ENCODE results near the gene COBLL1. TPM values are rescaled to one million over a fixed set of nuclear protein-coding genes. Genes with fewer than 3 reads are reported as not detected.
"Not testable (repeated sequence)": the region's sequence is repeated elsewhere in the genome, so short reads cannot be mapped to it uniquely, and the experiment has no call there.

COBLL1 gene
- total RNA-seq, 3 donors from 2014 or later, result 19.5 to 30.0 (median 26.1) TPM

GRCh38 chr2:164860694-164861042 lies 19.0 kb upstream of the COBLL1 start:
- Histone ChIP-seq H3K36me3 (ENCODE audit: low read depth) (no peaks in the 10 kb centered on the region), H3K9me3 (no peaks in the 10 kb centered on the region), H3K4me3 (no peak overlapping the region), H3K4me1 (ENCODE audit: low read depth) (no peaks in the 10 kb centered on the region)
- no peak for DNase-seq
- intact Hi-C loops (cut with DNase I, micrococcal nuclease), result no loop called here
- no peak for ATAC-seq
- TF ChIP-seq CTCF (IDR thresholded peaks at IDR 0.05), result no peak

- ATAC-seq; H3K9me3 ChIP-seq; H3K4me1 ChIP-seq (ENCODE audit: low read depth); H3K36me3 ChIP-seq (ENCODE audit: low read depth); DNase-seq; intact Hi-C loops (cut with DNase I, micrococcal nuclease); H3K4me3 ChIP-seq: not testable (repeated sequence)
These were observed 18.5 kb upstream of the COBLL1 start for GRCh38 chr2:164859906-164860693.

GRCh38 chr2:164859251-164859818 lies 17.7 kb upstream of the COBLL1 start:
- Histone ChIP-seq H3K4me3 (no peak overlapping the region), H3K4me1 (ENCODE audit: low read depth) (no peaks in the 10 kb centered on the region), H3K36me3 (ENCODE audit: low read depth) (no peaks in the 10 kb centered on the region), H3K9me3 (no peaks in the 10 kb centered on the region)
- no peak for TF ChIP-seq CTCF (IDR thresholded peaks at IDR 0.05)
- no peak for DNase-seq
- intact Hi-C loops (cut with DNase I, micrococcal nuclease), result no loop called here
- no peak for ATAC-seq

GRCh38 chr2:164852086-164852485 lies 10.5 kb upstream of the COBLL1 start:
- no peaks in the 10 kb centered on the region for H3K4me1 ChIP-seq (ENCODE audit: low read depth)

GRCh38 chr2:164850235-164850634 lies 8.6 kb upstream of the COBLL1 start:
- H3K4me3 ChIP-seq, result no peak overlapping the region
- no peaks in the 10 kb centered on the region for H3K36me3 ChIP-seq (ENCODE audit: low read depth)
- DNase-seq (no peak), ATAC-seq (no peak)
- no peaks in the 10 kb centered on the region for H3K9me3 ChIP-seq
- no peak for TF ChIP-seq CTCF (IDR thresholded peaks at IDR 0.05)
- H3K4me1 ChIP-seq (ENCODE audit: low read depth), result no peaks in the 10 kb centered on the region
- intact Hi-C loops (cut with DNase I, micrococcal nuclease), result no loop called here

More at GRCh38 chr2:164852086-164852485, 10.5 kb upstream of the COBLL1 start:
- Histone ChIP-seq H3K9me3 (no peaks in the 10 kb centered on the region), H3K36me3 (ENCODE audit: low read depth) (no peaks in the 10 kb centered on the region), H3K4me3 (no peak overlapping the region)
- ATAC-seq, result no peak
- no peak for TF ChIP-seq CTCF (IDR thresholded peaks at IDR 0.05)
- no peak for DNase-seq
- intact Hi-C loops (cut with DNase I, micrococcal nuclease), result no loop called here

GRCh38 chr2:164849506-164849905 lies 7.9 kb upstream of the COBLL1 start:
- H3K4me1 ChIP-seq (ENCODE audit: low read depth), result no peaks in the 10 kb centered on the region
- DNase-seq, result no peak
- intact Hi-C loops (cut with DNase I, micrococcal nuclease), result loop anchor here in 1 of 2 donors (10.0 kb wide), 1 partner anchor 105 kb away; no protein-coding TSS in a partner anchor
- TF ChIP-seq CTCF (IDR thresholded peaks at IDR 0.05), result no peak
- H3K4me3 ChIP-seq, result no peak overlapping the region
- no peaks in the 10 kb centered on the region for H3K36me3 ChIP-seq (ENCODE audit: low read depth)
- H3K9me3 ChIP-seq, result no peaks in the 10 kb centered on the region
- no peak for ATAC-seq
